ENCODE results near the gene WDR88. TPM values are rescaled to one million over a fixed set of nuclear protein-coding genes. Genes with fewer than 3 reads are reported as not detected.

WDR88 gene
- total RNA-seq, 4 donors from 2014 or later = not detected

GRCh38 chr19:33090179-33090578 is 41.7 kb upstream of the WDR88 start:
- DNase-seq = no peak
- in situ Hi-C loops (cut with MboI; ENCODE audit: low pct_ligation_motif_present in 1 of 4, low pct_unique_long_range_greater_than_20kb in 1 of 4, low sequenced_read_pairs in 3 of 4) = loop anchor here in 1 of 4 donors (25.0 kb wide), 1 partner anchor 103 kb away; no protein-coding TSS in a partner anchor
- WGBS, 2 donors (ENCODE audit: low coverage in 1 of 2) = 81 to 90% methylated on average over 3 of the region's 3 CpGs
- Histone ChIP-seq H3K27me3 (no peaks in the 10 kb centered on the region), H3K36me3 (peaks cover 0 to 46% (median 11%) of the 10 kb centered on the region in 4 donors), H3K27ac (no peak overlapping the region), H3K4me3 (no peak overlapping the region), H3K9me3 (no peaks in the 10 kb centered on the region), H3K4me1 (peaks cover 0 to 11% (median 0%) of the 10 kb centered on the region in 4 donors)
- intact Hi-C loops (cut with DNase I; ENCODE audit: low total_unique reads) = no loop called here
- TF ChIP-seq EP300 (IDR thresholded peaks at IDR 0.05; ENCODE audit: low read depth) (no peak), CTCF (IDR thresholded peaks at IDR 0.05) (no peak), POLR2A (IDR thresholded peaks at IDR 0.05) (no peak), POLR2AphosphoS5 (IDR thresholded peaks at IDR 0.05) (no peak)

- Histone ChIP-seq H3K4me3 (no peak overlapping the region), H3K4me1 (peaks cover 0 to 14% (median 0%) of the 10 kb centered on the region in 4 donors), H3K9me3 (no peaks in the 10 kb centered on the region), H3K27me3 (no peaks in the 10 kb centered on the region), H3K36me3 (peaks cover 0 to 68% (median 16%) of the 10 kb centered on the region in 4 donors), H3K27ac (peak overlapping the region in 1 of 4 donors; percentile 50)
- TF ChIP-seq CTCF (IDR thresholded peaks at IDR 0.05) = no peak
- TF ChIP-seq POLR2AphosphoS5 (IDR thresholded peaks at IDR 0.05) = no peak
- no peak for TF ChIP-seq POLR2A (IDR thresholded peaks at IDR 0.05)
- no peak for TF ChIP-seq EP300 (IDR thresholded peaks at IDR 0.05; ENCODE audit: low read depth)
- intact Hi-C loops (cut with DNase I; ENCODE audit: low total_unique reads) (no loop called here), in situ Hi-C loops (cut with MboI; ENCODE audit: low pct_ligation_motif_present in 1 of 4, low pct_unique_long_range_greater_than_20kb in 1 of 4, low sequenced_read_pairs in 3 of 4) (loop anchor here in 1 of 4 donors (25.0 kb wide), 1 partner anchor 106 kb away; no protein-coding TSS in a partner anchor)
- no peak for DNase-seq
- 93 to 94% methylated on average over 5 to 11 of the region's 11 CpGs for WGBS, 2 donors (ENCODE audit: low coverage in 1 of 2)
Measured at GRCh38 chr19:33093420-33094210, 38.3 kb upstream of the WDR88 start.

- DNase-seq = no peak
- no peak for TF ChIP-seq CTCF (IDR thresholded peaks at IDR 0.05)
- H3K27ac ChIP-seq = peak overlapping the region in 2 of 4 donors; percentile 11 to 50
- H3K4me1 ChIP-seq = peaks cover 0 to 14% (median 0%) of the 10 kb centered on the region in 4 donors
- intact Hi-C loops (cut with DNase I; ENCODE audit: low total_unique reads) = no loop called here
- peaks cover 0 to 60% (median 15%) of the 10 kb centered on the region in 4 donors for H3K36me3 ChIP-seq
- no peak overlapping the region for H3K4me3 ChIP-seq
- in situ Hi-C loops (cut with MboI; ENCODE audit: low pct_ligation_motif_present in 1 of 4, low pct_unique_long_range_greater_than_20kb in 1 of 4, low sequenced_read_pairs in 3 of 4) = loop anchor here in 1 of 4 donors (25.0 kb wide), 1 partner anchor 107 kb away; no protein-coding TSS in a partner anchor
- no peaks in the 10 kb centered on the region for H3K9me3 ChIP-seq
- 60 to 67% methylated on average over 2 to 6 of the region's 6 CpGs for WGBS, 2 donors (ENCODE audit: low coverage in 1 of 2)
- no peaks in the 10 kb centered on the region for H3K27me3 ChIP-seq
Measured at GRCh38 chr19:33094436-33095067, 37.4 kb upstream of the WDR88 start.

- 73 to 83% methylated on average over 4 of the region's 4 CpGs for WGBS, 2 donors (ENCODE audit: low coverage in 1 of 2)
- intact Hi-C loops (cut with DNase I; ENCODE audit: low total_unique reads) (no loop called here), in situ Hi-C loops (cut with MboI; ENCODE audit: low pct_ligation_motif_present in 1 of 4, low pct_unique_long_range_greater_than_20kb in 1 of 4, low sequenced_read_pairs in 3 of 4) (loop anchor here in 1 of 4 donors (25.0 kb wide), 1 partner anchor 109 kb away; no protein-coding TSS in a partner anchor)
- TF ChIP-seq CTCF (IDR thresholded peaks at IDR 0.05) (no peak), POLR2AphosphoS5 (IDR thresholded peaks at IDR 0.05) (no peak), EP300 (IDR thresholded peaks at IDR 0.05; ENCODE audit: low read depth) (no peak), POLR2A (IDR thresholded peaks at IDR 0.05) (no peak)
- Histone ChIP-seq H3K36me3 (peaks cover 0 to 45% (median 11%) of the 10 kb centered on the region in 4 donors), H3K27me3 (no peaks in the 10 kb centered on the region), H3K27ac (no peak overlapping the region), H3K9me3 (no peaks in the 10 kb centered on the region), H3K4me1 (peaks cover 0 to 14% (median 2%) of the 10 kb centered on the region in 4 donors), H3K4me3 (no peak overlapping the region)
- no peak for DNase-seq
Measured at GRCh38 chr19:33096005-33096404, 35.9 kb upstream of the WDR88 start.

All from transverse colon (tissue), 4 donors.